Measurements from ENCODE around the gene DALRD3. TPM values are rescaled to one million over a fixed set of nuclear protein-coding genes. Genes with fewer than 3 reads are reported as not detected.

Gene DALRD3
- total and polyA plus RNA-seq, 2 donors (not counting 1 experiment from before 2014, with no cell fraction given): 57.2 to 82.6 TPM

DNA sequence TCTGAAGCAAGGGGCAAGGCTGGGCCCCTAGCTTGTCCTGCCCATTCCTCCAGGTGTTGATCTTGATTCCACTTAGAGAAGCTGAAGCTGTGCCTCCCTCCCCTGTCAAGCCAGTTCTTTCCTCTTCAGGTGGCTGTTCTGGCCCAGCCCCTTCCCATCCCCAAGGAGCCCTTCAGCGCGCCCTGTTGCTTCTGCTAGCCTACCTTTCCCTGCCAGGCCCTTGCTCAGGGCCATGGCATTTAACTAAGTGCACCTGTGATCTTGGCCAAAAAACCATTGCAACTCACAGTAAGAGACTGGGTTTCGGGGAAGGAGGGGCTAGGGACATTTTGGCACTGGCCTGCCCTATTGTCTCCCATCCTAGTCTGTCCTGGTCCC is 13.1 kb downstream of the DALRD3 start:
- Mint-ChIP-seq H3K4me3 (no peak overlapping the region), H3K9me3 (ENCODE audit: insufficient read depth) (no peaks in the 10 kb centered on the region), H3K27ac (no peak overlapping the region), H3K4me1 (peaks cover 25% of the 10 kb centered on the region), H3K27me3 (no peaks in the 10 kb centered on the region)
- no peak for ATAC-seq (ENCODE audit: low read depth)
- no peak overlapping the region for H3K4me2 ChIP-seq (replicated peaks; ENCODE audit: low read depth, low read length, poor library complexity, severe bottlenecking)
- no peak overlapping the region for H3K9ac ChIP-seq (ENCODE audit: low read length)
- H3K4me1 ChIP-seq (ENCODE audit: control insufficient read depth in 2 of 2, insufficient read depth in 2 of 2, low read length in 2 of 2): peaks cover 15 to 18% of the 10 kb centered on the region in 2 donors
- ChIA-PET POLR2A (no interaction called here), CTCF (interaction anchor here (0.6 to 5.6 kb wide), 3 partner anchors 9 to 16 kb away, joined by 3 to 73 read pairs (median 4); partner anchors contain the start of gene P4HTM)
- no peaks in the 10 kb centered on the region for H3K9me3 ChIP-seq (ENCODE audit: control extremely low read depth in 1 of 3, control insufficient read depth in 2 of 3, insufficient read depth in 1 of 3, low read length in 2 of 3)
- H3K79me2 ChIP-seq (ENCODE audit: control insufficient read depth, insufficient read depth, low read length): peaks cover 43% of the 10 kb centered on the region
- H2AFZ ChIP-seq (ENCODE audit: insufficient read depth, low read depth, low read length, poor library complexity, severe bottlenecking): no peak overlapping the region
- 100% methylated on average over 3 of the region's 3 CpGs for WGBS (ENCODE audit: insufficient coverage)
- H3K27me3 ChIP-seq (replicated peaks in 1 of 4; ENCODE audit: control extremely low read depth in 1 of 4, control insufficient read depth in 3 of 4, insufficient read depth in 4 of 4, low read length in 3 of 4): no peaks in the 10 kb centered on the region
- H3K4me3 ChIP-seq (ENCODE audit: control extremely low read depth in 1 of 5, extremely low read depth in 1 of 5, insufficient read depth in 1 of 5, low read depth in 2 of 5, low read length in 4 of 5): no peak overlapping the region
- DNase-seq: no peak
- TF ChIP-seq EZH2 (IDR thresholded peaks at IDR 0.05; ENCODE audit: borderline replicate concordance, insufficient read depth, low read depth, low read length, poor library complexity, severe bottlenecking): no peak
- TF ChIP-seq, protein P1, sequence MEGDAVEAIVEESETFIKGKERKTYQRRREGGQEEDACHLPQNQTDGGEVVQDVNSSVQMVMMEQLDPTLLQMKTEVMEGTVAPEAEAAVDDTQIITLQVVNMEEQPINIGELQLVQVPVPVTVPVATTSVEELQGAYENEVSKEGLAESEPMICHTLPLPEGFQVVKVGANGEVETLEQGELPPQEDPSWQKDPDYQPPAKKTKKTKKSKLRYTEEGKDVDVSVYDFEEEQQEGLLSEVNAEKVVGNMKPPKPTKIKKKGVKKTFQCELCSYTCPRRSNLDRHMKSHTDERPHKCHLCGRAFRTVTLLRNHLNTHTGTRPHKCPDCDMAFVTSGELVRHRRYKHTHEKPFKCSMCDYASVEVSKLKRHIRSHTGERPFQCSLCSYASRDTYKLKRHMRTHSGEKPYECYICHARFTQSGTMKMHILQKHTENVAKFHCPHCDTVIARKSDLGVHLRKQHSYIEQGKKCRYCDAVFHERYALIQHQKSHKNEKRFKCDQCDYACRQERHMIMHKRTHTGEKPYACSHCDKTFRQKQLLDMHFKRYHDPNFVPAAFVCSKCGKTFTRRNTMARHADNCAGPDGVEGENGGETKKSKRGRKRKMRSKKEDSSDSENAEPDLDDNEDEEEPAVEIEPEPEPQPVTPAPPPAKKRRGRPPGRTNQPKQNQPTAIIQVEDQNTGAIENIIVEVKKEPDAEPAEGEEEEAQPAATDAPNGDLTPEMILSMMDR (IDR thresholded peaks at IDR 0.05): no peak
- intact Hi-C loops (cut with micrococcal nuclease): no loop called here
- H4K20me1 ChIP-seq (ENCODE audit: control insufficient read depth, insufficient read depth, low read length, poor library complexity, severe bottlenecking): peaks cover 18% of the 10 kb centered on the region
- H3K27ac ChIP-seq (ENCODE audit: low read length in 2 of 2): no peak overlapping the region
- no peaks in the 10 kb centered on the region for H3K36me3 ChIP-seq (replicated peaks in 1 of 2; ENCODE audit: control extremely low read depth in 1 of 2, control insufficient read depth in 1 of 2, extremely low read depth in 1 of 2, insufficient read depth in 2 of 2, low read length in 1 of 2)

DNA sequence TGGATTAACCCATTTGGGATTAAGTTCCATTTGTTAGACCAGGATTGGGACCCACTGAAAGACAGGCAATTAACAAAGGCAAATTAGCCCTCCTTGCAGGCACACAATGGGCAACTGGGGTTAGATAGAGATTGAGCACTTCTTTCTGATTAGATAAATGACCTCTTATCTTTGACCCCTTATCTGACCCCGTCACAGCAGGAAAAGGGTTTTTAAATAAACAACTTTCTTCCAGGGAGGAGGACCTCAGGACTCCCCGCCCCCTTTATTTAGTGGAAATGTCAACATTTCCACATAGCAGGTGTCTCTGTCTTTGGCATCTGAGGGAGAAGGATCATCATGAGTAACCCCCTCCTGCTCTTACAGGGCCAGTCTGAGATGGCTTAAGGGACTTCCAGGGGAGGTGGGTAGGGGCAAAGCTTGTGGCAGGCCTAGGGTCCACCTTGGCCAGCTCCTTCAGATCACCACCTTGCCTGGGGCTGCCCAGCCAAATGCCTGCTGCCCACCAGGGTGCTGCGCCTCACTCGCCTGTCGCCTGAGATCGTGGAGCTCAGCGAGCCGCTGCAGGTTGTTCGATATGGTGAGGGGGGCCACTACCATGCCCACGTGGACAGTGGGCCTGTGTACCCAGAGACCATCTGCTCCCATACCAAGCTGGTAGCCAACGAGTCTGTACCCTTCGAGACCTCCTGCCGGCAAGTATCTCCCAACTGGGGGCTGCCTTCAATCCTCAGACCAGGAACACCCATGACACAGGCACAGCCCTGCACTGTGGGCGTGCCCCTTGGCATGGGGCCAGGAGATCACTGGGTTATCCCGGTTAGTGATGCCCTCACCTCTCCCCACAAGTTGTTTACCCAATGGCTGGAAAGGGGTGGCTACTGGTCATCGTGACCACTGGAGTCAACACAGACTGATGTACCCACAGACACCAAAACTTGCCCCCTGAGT is 13.8 kb downstream of the DALRD3 start:
- peaks cover 38% of the 10 kb centered on the region for H3K79me2 ChIP-seq (ENCODE audit: control insufficient read depth, insufficient read depth, low read length)
- no peaks in the 10 kb centered on the region for H3K9me3 ChIP-seq (ENCODE audit: control extremely low read depth in 1 of 3, control insufficient read depth in 2 of 3, insufficient read depth in 1 of 3, low read length in 2 of 3)
- no peak overlapping the region for H3K4me2 ChIP-seq (replicated peaks; ENCODE audit: low read depth, low read length, poor library complexity, severe bottlenecking)
- intact Hi-C loops (cut with micrococcal nuclease): no loop called here
- 97% methylated on average over 13 of the region's 16 CpGs for WGBS (ENCODE audit: insufficient coverage)
- no peaks in the 10 kb centered on the region for H3K27me3 ChIP-seq (replicated peaks in 1 of 4; ENCODE audit: control extremely low read depth in 1 of 4, control insufficient read depth in 3 of 4, insufficient read depth in 4 of 4, low read length in 3 of 4)
- H3K4me3 ChIP-seq (ENCODE audit: control extremely low read depth in 1 of 5, extremely low read depth in 1 of 5, insufficient read depth in 1 of 5, low read depth in 2 of 5, low read length in 4 of 5): no peak overlapping the region
- no peak overlapping the region for H3K27ac Mint-ChIP-seq
- peaks cover 25% of the 10 kb centered on the region for H3K4me1 Mint-ChIP-seq
- H3K4me1 ChIP-seq (ENCODE audit: control insufficient read depth in 2 of 2, insufficient read depth in 2 of 2, low read length in 2 of 2): peaks cover 15 to 18% of the 10 kb centered on the region in 2 donors
- H3K9ac ChIP-seq (ENCODE audit: low read length): no peak overlapping the region
- TF ChIP-seq, protein P1 (IDR thresholded peaks at IDR 0.05): no peak
- no peak for TF ChIP-seq EZH2 (IDR thresholded peaks at IDR 0.05; ENCODE audit: borderline replicate concordance, insufficient read depth, low read depth, low read length, poor library complexity, severe bottlenecking)
- H3K9me3 Mint-ChIP-seq (ENCODE audit: insufficient read depth): no peaks in the 10 kb centered on the region
- DNase-seq: no peak
- H3K27ac ChIP-seq (ENCODE audit: low read length in 2 of 2): no peak overlapping the region
- no peak for ATAC-seq (ENCODE audit: low read depth)
- POLR2A ChIA-PET: interaction anchor here (0.6 kb wide), 1 partner anchor 703 kb away, joined by 10 read pairs; no protein-coding TSS in a partner anchor
- no peaks in the 10 kb centered on the region for H3K36me3 ChIP-seq (replicated peaks in 1 of 2; ENCODE audit: control extremely low read depth in 1 of 2, control insufficient read depth in 1 of 2, extremely low read depth in 1 of 2, insufficient read depth in 2 of 2, low read length in 1 of 2)
- no peaks in the 10 kb centered on the region for H3K27me3 Mint-ChIP-seq
- CTCF ChIA-PET: interaction anchor here (0.6 to 5.6 kb wide), 3 partner anchors 10 to 16 kb away, joined by 3 to 73 read pairs (median 4); partner anchors contain the start of gene P4HTM
- peaks cover 17% of the 10 kb centered on the region for H4K20me1 ChIP-seq (ENCODE audit: control insufficient read depth, insufficient read depth, low read length, poor library complexity, severe bottlenecking)
- H3K4me3 Mint-ChIP-seq: peak overlapping the region; percentile 7
- H2AFZ ChIP-seq (ENCODE audit: insufficient read depth, low read depth, low read length, poor library complexity, severe bottlenecking): no peak overlapping the region
